PC-3 (cell line): ENCODE data around the gene MARF1. TPM values are rescaled to one million over a fixed set of nuclear protein-coding genes. Genes with fewer than 3 reads are reported as not detected.
"Not testable (repeated sequence)": the region's sequence is repeated elsewhere in the genome, so short reads cannot be mapped to it uniquely, and the experiment has no call there.

Experiments used
- ATAC-seq: fragments of 200-7000 bp; cut with Tn5 transposase; 2 replicates; pipeline ENCODE4 v1.9.1; 2020; ENCODE audit warnings: mild to moderate bottlenecking, moderate library complexity
- BruUV-seq: library from RNA; stranded (reverse); fragments of 400-500 nt; replicated peaks from 2 replicates; lab custom pipeline; 2021; lab: Mats Ljungman, UMichigan
- CTCF ChIA-PET: fragments of 300-600 bp; sonication (Branson Sonifier 250); formaldehyde crosslinking; loops from one replicate; lab custom pipeline; 2022; ENCODE audit warnings: antibody characterized with exemption; lab: Charles Lee
- POLR2A ChIA-PET: fragments of 300-600 bp; sonication (Branson Sonifier 250); formaldehyde crosslinking; loops from one replicate; lab custom pipeline; 2022; ENCODE audit warnings: antibody characterized with exemption; ENCODE audit not compliant: unreplicated experiment; lab: Charles Lee
- DNase-seq: peaks from one replicate; pipeline ENCODE4 v3.0.0-alpha.2; 2015
- H2AFZ ChIP-seq: fragments of 300-600 bp; sonication (generic); 2 replicates; pipeline ENCODE4 v1.6.0; 2016; ENCODE audit warnings: antibody characterized with exemption, low read length
- H3F3A ChIP-seq: fragments of 300-600 bp; sonication (generic); one replicate; pipeline ENCODE4 v1.6.0; 2017; ENCODE audit warnings: antibody characterized with exemption, low read length, control low read depth, mild to moderate bottlenecking; ENCODE audit not compliant: unreplicated experiment
- H3K27ac ChIP-seq: fragments of 300-600 bp; sonication (generic); 2 replicates; pipeline ENCODE4 v1.5.1; 2016; ENCODE audit warnings: mild to moderate bottlenecking, low read length
- H3K27me3 ChIP-seq: fragments of 300-600 bp; sonication (generic); 2 replicates; pipeline ENCODE4 v1.6.1; 2016; ENCODE audit warnings: low read length, mixed read lengths
- H3K36me3 ChIP-seq: fragments of 300-600 bp; sonication (generic); 2 replicates; pipeline ENCODE4 v1.6.1; 2016; ENCODE audit warnings: low read depth, mixed run types, low read length, mixed read lengths
- H3K4me1 ChIP-seq: fragments of 300-600 bp; sonication (generic); 2 replicates; pipeline ENCODE4 v1.5.1; 2016; ENCODE audit warnings: low read length; ENCODE audit not compliant: insufficient read depth
- H3K4me2 ChIP-seq: fragments of 300-600 bp; sonication (generic); 2 replicates; pipeline ENCODE4 v1.6.0; 2016; ENCODE audit warnings: low read length
- H3K4me3 ChIP-seq: fragments of 300-600 bp; sonication (generic); 2 replicates; pipeline ENCODE4 v1.5.1; 2016; ENCODE audit warnings: mild to moderate bottlenecking, low read length, mixed read lengths
- H3K79me2 ChIP-seq: fragments of 300-600 bp; sonication (generic); 2 replicates; pipeline ENCODE4 v1.6.1; 2017; ENCODE audit warnings: low read length, mixed read lengths
- H3K9ac ChIP-seq: fragments of 300-600 bp; sonication (generic); 2 replicates; pipeline ENCODE4 v1.6.0; 2016; ENCODE audit warnings: mild to moderate bottlenecking, low read length
- H3K9me2 ChIP-seq: fragments of 300-600 bp; sonication (generic); replicated peaks from 2 replicates; pipeline ENCODE4 v1.6.1; 2016; ENCODE audit warnings: mixed run types, low read length, mixed read lengths
- H3K9me3 ChIP-seq: fragments of 300-600 bp; sonication (generic); 2 replicates; pipeline ENCODE4 v1.6.1; 2016; ENCODE audit warnings: low read length, mixed read lengths
- H4K20me1 ChIP-seq: fragments of 300-600 bp; sonication (generic); 2 replicates; pipeline ENCODE4 v1.6.1; 2016; ENCODE audit warnings: low read length, mixed read lengths
- CTCF ChIP-seq: fragments of 300-600 bp; sonication (generic); conservative IDR thresholded peaks from 2 replicates; pipeline ENCODE4 v1.5.1; 2017; ENCODE audit warnings: antibody characterized with exemption, low read depth, mild to moderate bottlenecking, low read length
- EZH2 ChIP-seq: fragments of 300-600 bp; sonication (generic); IDR thresholded peaks from one replicate; pipeline ENCODE4 v1.6.1; 2017; ENCODE audit warnings: antibody characterized with exemption, mild to moderate bottlenecking, low read length; ENCODE audit not compliant: unreplicated experiment
- EZH2phosphoT487 ChIP-seq: fragments of 300-600 bp; sonication (generic); IDR thresholded peaks from 2 replicates; pipeline ENCODE4 v1.6.1; 2018; ENCODE audit warnings: mild to moderate bottlenecking, antibody characterized with exemption, low read length, borderline replicate concordance
- intact Hi-C: fragments of 100-400 bp; cut with micrococcal nuclease; formaldehyde crosslinking; loops from 2 replicates; pipeline ENCODE4 v1.9.0; 2023
- total RNA-seq: library from RNA; depleted of rRNA; stranded (reverse); fragments of >200 nt; gene quantifications from 2 replicates; pipeline ENCODE4 v1.2.3, GENCODE V29; 2014

The MARF1 gene
- total RNA-seq, 1 experiment from 2014 or later, result 6.7 TPM

- H2AFZ ChIP-seq, result no peak overlapping the region
- H3K36me3 ChIP-seq, result no peaks in the 10 kb centered on the region
- intact Hi-C loops, result no loop called here
- no peaks in the 10 kb centered on the region for H4K20me1 ChIP-seq
- POLR2A ChIA-PET, result no interaction called here
- H3K27me3 ChIP-seq, result no peaks in the 10 kb centered on the region
- H3K4me1 ChIP-seq, result peaks cover 24% of the 10 kb centered on the region
- no peaks in the 10 kb centered on the region for H3K9me2 ChIP-seq
- ATAC-seq, result no peak
- TF ChIP-seq EZH2phosphoT487 (no peak), CTCF (no peak), EZH2 (no peak)
- peaks cover 5% of the 10 kb centered on the region for H3F3A ChIP-seq
- no TSS peak for BruUV-seq
- no peak overlapping the region for H3K4me2 ChIP-seq
- CTCF ChIA-PET, result no interaction called here
- no peak overlapping the region for H3K9ac ChIP-seq
- no peaks in the 10 kb centered on the region for H3K9me3 ChIP-seq
- H3K4me3 ChIP-seq, result no peak overlapping the region
- no peak for DNase-seq
- H3K79me2 ChIP-seq, result peaks cover 30% of the 10 kb centered on the region
- no peak overlapping the region for H3K27ac ChIP-seq
Observed at GRCh38 chr16:15648135-15648730, 5.3 kb upstream of the MARF1 start.

DNA sequence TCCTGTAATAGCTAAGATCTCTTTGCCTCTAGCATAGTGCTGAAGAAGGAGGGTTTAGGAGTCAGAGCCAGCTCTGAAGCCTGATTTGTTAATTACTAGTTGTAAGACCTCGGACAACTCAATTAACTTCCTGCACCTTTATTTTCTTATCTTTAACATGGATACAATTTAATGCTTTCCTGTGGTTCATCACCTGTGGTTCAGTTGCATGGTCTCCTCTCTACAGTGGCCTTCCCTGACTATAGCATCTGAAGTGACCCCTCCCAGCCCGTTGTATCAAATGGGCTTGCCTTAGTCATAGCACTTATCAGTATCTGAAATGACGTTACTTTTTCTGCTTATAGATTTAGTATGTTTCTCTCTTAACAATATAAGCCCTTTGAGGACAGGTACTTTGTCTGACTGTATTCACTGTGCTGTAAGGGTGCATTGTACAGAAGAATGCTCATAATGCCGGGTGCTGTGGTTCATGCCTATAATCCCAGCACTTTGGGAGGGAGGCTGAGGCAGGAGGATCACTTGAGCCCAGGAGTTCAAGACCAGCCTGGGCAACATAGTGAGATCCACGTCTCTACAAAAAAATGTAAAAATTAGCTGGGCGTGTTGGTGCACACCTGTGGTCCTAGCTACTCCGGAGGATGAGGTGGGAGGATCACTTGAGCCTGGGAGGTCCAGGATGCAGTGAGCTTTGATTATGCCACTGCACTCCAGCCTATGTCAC is 4.5 kb upstream of the MARF1 start:
- H3K4me1 ChIP-seq, result peaks cover 20% of the 10 kb centered on the region
- H3K9me2 ChIP-seq, result no peaks in the 10 kb centered on the region
- ATAC-seq (no peak), DNase-seq (no peak)
- H3K27ac ChIP-seq, result no peak overlapping the region
- TF ChIP-seq EZH2phosphoT487 (no peak), CTCF (no peak), EZH2 (no peak)
- H2AFZ ChIP-seq, result no peak overlapping the region
- H4K20me1 ChIP-seq, result no peaks in the 10 kb centered on the region
- H3K4me3 ChIP-seq, result no peak overlapping the region
- intact Hi-C loops, result no loop called here
- BruUV-seq, result no TSS peak
- H3F3A ChIP-seq, result peaks cover 5% of the 10 kb centered on the region
- no peaks in the 10 kb centered on the region for H3K36me3 ChIP-seq
- POLR2A ChIA-PET, result no interaction called here
- H3K27me3 ChIP-seq, result no peaks in the 10 kb centered on the region
- H3K9ac ChIP-seq, result no peak overlapping the region
- H3K79me2 ChIP-seq, result peaks cover 25% of the 10 kb centered on the region
- H3K9me3 ChIP-seq, result no peaks in the 10 kb centered on the region
- H3K4me2 ChIP-seq, result no peak overlapping the region
- CTCF ChIA-PET, result no interaction called here

- H3K27ac ChIP-seq, H2AFZ ChIP-seq, H3K4me3 ChIP-seq, H4K20me1 ChIP-seq, H3K4me2 ChIP-seq, H3K36me3 ChIP-seq, intact Hi-C loops, POLR2A ChIA-PET, CTCF ChIA-PET, H3K27me3 ChIP-seq, BruUV-seq, DNase-seq, H3K9me3 ChIP-seq, H3K9ac ChIP-seq, H3K9me2 ChIP-seq, H3F3A ChIP-seq, ATAC-seq: not testable (repeated sequence)
- Histone ChIP-seq H3K4me1 (peaks cover 23% of the 10 kb centered on the region), H3K79me2 (peaks cover 25% of the 10 kb centered on the region)
Observed at GRCh38 chr16:15646557-15647293, 3.8 kb upstream of the MARF1 start.
